ENCODE data around the gene ZSCAN18. TPM values are rescaled to one million over a fixed set of nuclear protein-coding genes. Genes with fewer than 3 reads are reported as not detected.
A peak's percentile ranks its signal among the peaks of the same experiment; 100 is the strongest.

Gene ZSCAN18
- total RNA-seq, 2 experiments from 2014 or later = 23.1 to 29.2 TPM

DNA sequence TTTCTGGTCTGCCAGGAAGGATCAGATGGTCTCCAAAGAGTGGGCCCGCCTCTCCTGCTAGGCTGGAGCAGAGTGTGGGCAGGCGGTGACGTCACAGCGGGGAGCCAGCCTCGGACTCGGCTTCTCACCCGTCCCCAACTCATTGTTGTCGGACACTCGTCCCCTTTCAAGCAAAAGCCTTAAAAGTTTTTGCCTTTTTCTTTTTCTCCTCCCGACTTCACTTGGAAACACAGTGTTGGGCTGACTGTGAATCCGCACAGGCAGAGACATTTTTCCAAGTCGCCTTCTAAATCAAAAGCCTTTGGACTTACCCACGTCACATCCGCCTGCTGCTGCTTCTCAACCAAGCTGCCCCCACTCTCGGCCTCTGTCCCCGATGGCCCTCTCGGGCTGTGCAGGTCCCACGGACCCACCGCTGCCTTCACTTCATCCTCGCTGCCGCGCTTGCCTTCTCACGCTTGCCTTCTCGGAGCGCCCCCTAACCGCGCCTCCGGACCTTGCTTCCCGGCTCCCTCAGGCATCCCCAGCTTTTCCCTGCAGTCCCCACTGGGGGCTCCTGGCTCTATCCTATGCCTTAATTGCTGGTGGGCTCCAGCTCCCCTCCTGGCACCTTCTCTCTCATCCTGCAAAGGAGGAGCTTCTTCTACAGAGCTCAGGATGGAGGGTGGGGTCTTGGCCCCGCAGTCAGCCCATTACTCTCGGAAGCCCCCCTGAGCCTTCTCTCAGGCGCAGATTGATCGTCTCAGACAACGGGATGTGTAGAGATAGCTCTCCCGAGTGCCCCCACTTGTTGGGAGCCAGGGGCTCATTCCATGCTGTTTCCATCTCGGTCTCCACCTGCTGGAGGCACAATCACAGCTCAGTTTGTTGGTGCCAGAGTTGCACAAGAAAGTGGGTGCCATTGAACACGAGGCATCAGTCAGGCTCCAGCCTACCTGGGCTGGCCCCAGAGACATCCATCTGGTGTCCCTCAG is 42.8 kb downstream of the ZSCAN18 start:
- H3K9me3 Mint-ChIP-seq (ENCODE audit: low read depth) = peaks cover 32% of the 10 kb centered on the region
- ChIA-PET POLR2A (no interaction called here), CTCF (interaction anchor here (0.5 kb wide), 1 partner anchor 422 kb away, joined by 3 read pairs; the partner anchor contains the start of gene ZNF211)
- DNase-seq (no peak), ATAC-seq (no peak)
- peaks cover 4% of the 10 kb centered on the region for H3K4me1 Mint-ChIP-seq
- H3K36me3 Mint-ChIP-seq (ENCODE audit: low read depth) = peaks cover 36% of the 10 kb centered on the region
- H3K27ac Mint-ChIP-seq = no peak overlapping the region
- intact Hi-C loops (cut with DNase I, micrococcal nuclease) = no loop called here
- H3K4me3 Mint-ChIP-seq = peak overlapping the region; percentile 43
- peaks cover 21% of the 10 kb centered on the region for H3K27me3 Mint-ChIP-seq

DNA sequence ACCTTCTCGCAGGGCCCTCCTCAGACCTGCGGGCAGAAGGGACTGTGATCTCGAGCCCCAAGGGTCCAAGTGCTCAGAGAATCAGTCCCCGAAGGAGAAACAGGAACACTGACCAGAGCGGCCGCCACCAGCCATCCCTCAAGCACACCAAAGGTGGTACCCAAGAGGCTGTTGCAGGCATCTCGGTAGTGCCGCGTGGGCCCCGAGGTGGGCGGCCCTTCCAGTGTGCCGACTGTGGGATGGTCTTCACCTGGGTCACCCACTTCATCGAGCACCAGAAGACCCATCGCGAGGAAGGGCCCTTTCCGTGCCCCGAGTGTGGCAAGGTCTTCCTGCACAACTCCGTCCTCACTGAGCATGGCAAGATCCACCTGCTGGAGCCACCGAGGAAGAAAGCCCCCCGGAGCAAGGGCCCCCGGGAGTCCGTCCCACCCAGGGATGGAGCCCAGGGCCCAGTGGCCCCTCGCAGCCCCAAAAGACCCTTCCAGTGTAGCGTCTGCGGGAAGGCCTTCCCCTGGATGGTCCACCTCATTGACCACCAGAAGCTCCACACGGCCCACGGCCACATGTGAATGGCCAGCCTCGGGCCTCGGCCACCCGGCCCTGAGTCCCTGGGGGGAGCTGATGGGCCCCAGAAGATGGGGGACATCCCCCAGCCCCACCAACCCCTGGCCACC is 44.4 kb downstream of the ZSCAN18 start:
- H3K9me3 Mint-ChIP-seq (ENCODE audit: low read depth) = peaks cover 39% of the 10 kb centered on the region
- POLR2A ChIA-PET = no interaction called here
- no peaks in the 10 kb centered on the region for H3K4me1 Mint-ChIP-seq
- no peak overlapping the region for H3K27ac Mint-ChIP-seq
- H3K4me3 Mint-ChIP-seq = no peak overlapping the region
- H3K36me3 Mint-ChIP-seq (ENCODE audit: low read depth) = peaks cover 32% of the 10 kb centered on the region
- no peak for DNase-seq
- intact Hi-C loops (cut with DNase I, micrococcal nuclease) = no loop called here
- H3K27me3 Mint-ChIP-seq = peaks cover 18% of the 10 kb centered on the region
- CTCF ChIA-PET = no interaction called here
- no peak for ATAC-seq

DNA sequence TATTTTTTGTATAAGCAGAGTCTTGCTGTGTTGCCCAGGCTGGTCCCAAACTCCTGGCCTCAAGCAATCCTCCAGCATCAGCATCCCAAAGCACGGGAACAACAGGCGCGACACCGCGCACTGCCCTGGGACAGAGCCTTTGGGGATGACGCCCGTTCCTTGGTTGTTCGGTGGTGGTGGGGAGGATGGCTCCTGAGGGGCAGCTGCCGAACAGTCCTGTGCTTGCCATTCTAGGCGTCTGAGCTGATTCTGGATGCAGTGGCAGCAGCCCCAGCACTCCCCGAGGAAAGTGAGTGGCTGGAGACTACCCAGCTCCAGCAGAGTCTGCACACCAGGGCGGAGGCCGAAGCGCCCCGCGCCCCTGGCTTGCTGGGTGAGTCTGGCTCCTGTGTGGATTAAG is 45.8 kb downstream of the ZSCAN18 start:
- no peak for ATAC-seq
- Mint-ChIP-seq H3K36me3 (ENCODE audit: low read depth) (peaks cover 28% of the 10 kb centered on the region), H3K9me3 (ENCODE audit: low read depth) (peaks cover 33% of the 10 kb centered on the region), H3K27ac (no peak overlapping the region), H3K4me3 (no peak overlapping the region), H3K27me3 (peaks cover 15% of the 10 kb centered on the region), H3K4me1 (no peaks in the 10 kb centered on the region)
- POLR2A ChIA-PET = no interaction called here
- DNase-seq = no peak
- intact Hi-C loops (cut with DNase I, micrococcal nuclease) = no loop called here
- CTCF ChIA-PET = no interaction called here

DNA sequence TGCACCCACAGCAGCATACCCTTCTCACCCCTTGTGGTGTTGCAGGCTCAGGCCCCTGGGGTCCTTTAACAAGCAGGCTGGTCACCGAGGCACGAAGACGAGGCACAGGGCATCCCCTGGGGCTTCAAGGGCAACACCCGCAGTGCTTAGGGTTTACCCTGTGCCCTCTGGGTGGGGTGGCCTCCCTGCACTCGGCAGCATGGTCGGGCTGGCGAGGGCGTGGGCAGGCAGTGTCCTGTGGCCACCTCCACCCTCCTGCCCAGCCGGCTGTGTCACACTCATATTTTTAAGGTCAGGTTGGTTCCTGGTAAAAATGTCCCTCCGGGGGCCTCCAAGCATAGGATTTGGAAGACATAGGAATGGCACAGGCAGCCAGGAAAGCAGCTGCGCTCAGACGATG is 50.4 kb downstream of the ZSCAN18 start:
- ChIA-PET CTCF (no interaction called here), POLR2A (no interaction called here)
- H3K27me3 Mint-ChIP-seq = no peaks in the 10 kb centered on the region
- intact Hi-C loops (cut with DNase I, micrococcal nuclease) = no loop called here
- H3K4me3 Mint-ChIP-seq = no peak overlapping the region
- DNase-seq = no peak
- H3K4me1 Mint-ChIP-seq = no peaks in the 10 kb centered on the region
- peaks cover 35% of the 10 kb centered on the region for H3K9me3 Mint-ChIP-seq (ENCODE audit: low read depth)
- H3K27ac Mint-ChIP-seq = no peak overlapping the region
- ATAC-seq = no peak
- peaks cover 24% of the 10 kb centered on the region for H3K36me3 Mint-ChIP-seq (ENCODE audit: low read depth)

DNA sequence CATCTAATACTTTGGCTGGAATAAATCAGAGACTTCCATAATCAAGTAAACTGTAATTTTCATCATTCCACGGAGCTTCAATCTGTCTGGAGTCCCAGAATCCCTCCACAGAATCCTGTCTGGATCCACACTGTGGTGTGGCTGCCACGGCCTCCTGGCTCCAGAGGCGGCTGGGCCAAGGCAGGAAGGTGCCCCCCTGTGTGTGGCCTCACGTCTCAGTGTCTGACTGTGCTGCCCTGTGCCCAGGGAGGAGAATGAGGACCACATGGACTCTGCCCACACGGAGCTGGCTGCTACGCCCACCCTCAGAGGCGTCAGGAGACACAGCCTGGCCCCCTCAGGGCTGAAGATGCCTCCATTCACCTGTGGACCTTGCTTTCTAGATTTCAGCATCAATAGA is 51.2 kb downstream of the ZSCAN18 start:
- intact Hi-C loops (cut with DNase I, micrococcal nuclease) = no loop called here
- Mint-ChIP-seq H3K4me1 (no peaks in the 10 kb centered on the region), H3K4me3 (no peak overlapping the region), H3K27ac (no peak overlapping the region), H3K9me3 (ENCODE audit: low read depth) (peaks cover 35% of the 10 kb centered on the region), H3K27me3 (no peaks in the 10 kb centered on the region), H3K36me3 (ENCODE audit: low read depth) (peaks cover 24% of the 10 kb centered on the region)
- POLR2A ChIA-PET = no interaction called here
- no peak for DNase-seq
- ATAC-seq = no peak
- CTCF ChIA-PET = no interaction called here

DNA sequence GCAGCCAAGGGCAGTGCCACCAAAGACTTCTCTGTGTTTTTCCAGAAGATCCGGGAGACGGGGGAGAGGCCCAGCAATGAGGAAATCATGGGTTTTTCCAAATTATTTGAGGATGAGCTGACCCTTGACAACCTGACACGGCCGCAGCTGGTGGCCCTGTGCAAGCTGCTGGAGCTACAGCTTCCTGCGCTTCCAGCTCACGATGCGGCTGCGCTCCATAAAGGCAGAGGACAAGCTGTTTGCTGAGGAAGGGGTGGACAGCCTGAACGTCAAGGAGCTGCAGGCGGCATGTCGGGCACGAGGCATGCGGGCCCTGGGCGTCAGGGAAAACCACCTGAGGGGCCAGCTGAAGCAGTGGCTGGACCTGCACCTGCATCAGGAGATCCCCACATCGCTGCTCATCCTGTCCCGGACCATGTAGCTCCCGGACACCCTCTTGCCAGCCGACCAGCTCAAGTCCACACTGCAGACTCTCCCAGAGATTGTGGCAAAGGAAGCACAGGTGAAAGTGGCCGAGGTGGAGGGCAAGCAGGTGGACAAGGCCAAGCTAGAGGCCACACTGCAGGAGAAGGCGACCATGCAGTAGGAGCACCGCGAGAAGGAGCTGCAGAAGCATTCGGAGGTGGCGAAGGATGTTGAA is 52.5 kb downstream of the ZSCAN18 start:
- no peaks in the 10 kb centered on the region for H3K27me3 Mint-ChIP-seq
- intact Hi-C loops (cut with DNase I, micrococcal nuclease) = no loop called here
- DNase-seq (no peak), ATAC-seq (no peak)
- H3K36me3 Mint-ChIP-seq (ENCODE audit: low read depth) = peaks cover 26% of the 10 kb centered on the region
- H3K27ac Mint-ChIP-seq = no peak overlapping the region
- CTCF ChIA-PET = no interaction called here
- no peak overlapping the region for H3K4me3 Mint-ChIP-seq
- H3K9me3 Mint-ChIP-seq (ENCODE audit: low read depth) = peaks cover 41% of the 10 kb centered on the region
- POLR2A ChIA-PET = no interaction called here
- no peaks in the 10 kb centered on the region for H3K4me1 Mint-ChIP-seq

DNA sequence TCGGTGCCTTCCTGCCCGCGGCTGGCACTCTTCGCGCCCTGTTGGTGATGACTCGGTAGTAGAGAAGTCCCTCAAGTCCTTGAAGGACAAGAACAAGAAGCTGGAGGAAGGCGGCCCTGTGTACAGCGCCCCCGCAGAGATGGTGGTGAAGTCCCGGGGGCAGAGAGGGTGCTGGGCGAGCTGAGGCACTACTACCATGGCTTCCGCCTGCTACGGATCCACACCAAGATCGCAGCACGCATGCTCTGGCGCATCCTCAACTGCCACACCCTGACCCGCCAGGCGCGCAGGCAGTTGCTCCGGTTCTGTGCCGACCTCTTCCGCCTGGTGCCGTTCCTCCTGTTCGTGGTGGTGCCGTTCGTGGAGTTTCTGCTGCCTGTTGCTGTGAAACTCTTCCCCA is 53.1 kb downstream of the ZSCAN18 start:
- H3K27ac Mint-ChIP-seq = no peak overlapping the region
- no peak overlapping the region for H3K4me3 Mint-ChIP-seq
- DNase-seq = no peak
- H3K9me3 Mint-ChIP-seq (ENCODE audit: low read depth) = peaks cover 39% of the 10 kb centered on the region
- no peak for ATAC-seq
- H3K27me3 Mint-ChIP-seq = no peaks in the 10 kb centered on the region
- intact Hi-C loops (cut with DNase I, micrococcal nuclease) = no loop called here
- H3K4me1 Mint-ChIP-seq = no peaks in the 10 kb centered on the region
- peaks cover 26% of the 10 kb centered on the region for H3K36me3 Mint-ChIP-seq (ENCODE audit: low read depth)
- ChIA-PET CTCF (no interaction called here), POLR2A (no interaction called here)

DNA sequence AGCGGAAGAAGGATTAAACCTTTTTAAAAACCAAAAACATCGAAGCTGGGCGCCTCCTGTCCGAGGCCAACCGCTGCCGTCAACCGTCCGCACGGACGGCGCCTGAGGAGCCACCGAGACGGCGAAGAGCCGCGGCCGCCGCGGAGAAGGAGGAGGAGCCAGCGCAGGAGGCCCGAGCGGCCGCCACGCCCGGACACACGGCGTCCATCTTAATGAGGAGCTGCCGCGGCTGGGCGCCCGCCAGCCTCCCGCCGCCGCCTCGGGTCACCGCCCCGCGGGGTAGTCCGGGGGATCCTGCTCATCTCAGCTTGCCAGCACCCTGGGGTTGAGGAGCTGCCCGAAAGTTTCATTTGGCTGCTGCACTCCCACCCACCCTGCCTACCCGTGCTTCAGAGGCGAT is 53.6 kb downstream of the ZSCAN18 start:
- CTCF ChIA-PET = interaction anchor here (0.6 kb wide), 1 partner anchor 476 kb away, joined by 3 read pairs; the partner anchor contains the start of gene ZBTB45
- H3K27me3 Mint-ChIP-seq = no peaks in the 10 kb centered on the region

DNA sequence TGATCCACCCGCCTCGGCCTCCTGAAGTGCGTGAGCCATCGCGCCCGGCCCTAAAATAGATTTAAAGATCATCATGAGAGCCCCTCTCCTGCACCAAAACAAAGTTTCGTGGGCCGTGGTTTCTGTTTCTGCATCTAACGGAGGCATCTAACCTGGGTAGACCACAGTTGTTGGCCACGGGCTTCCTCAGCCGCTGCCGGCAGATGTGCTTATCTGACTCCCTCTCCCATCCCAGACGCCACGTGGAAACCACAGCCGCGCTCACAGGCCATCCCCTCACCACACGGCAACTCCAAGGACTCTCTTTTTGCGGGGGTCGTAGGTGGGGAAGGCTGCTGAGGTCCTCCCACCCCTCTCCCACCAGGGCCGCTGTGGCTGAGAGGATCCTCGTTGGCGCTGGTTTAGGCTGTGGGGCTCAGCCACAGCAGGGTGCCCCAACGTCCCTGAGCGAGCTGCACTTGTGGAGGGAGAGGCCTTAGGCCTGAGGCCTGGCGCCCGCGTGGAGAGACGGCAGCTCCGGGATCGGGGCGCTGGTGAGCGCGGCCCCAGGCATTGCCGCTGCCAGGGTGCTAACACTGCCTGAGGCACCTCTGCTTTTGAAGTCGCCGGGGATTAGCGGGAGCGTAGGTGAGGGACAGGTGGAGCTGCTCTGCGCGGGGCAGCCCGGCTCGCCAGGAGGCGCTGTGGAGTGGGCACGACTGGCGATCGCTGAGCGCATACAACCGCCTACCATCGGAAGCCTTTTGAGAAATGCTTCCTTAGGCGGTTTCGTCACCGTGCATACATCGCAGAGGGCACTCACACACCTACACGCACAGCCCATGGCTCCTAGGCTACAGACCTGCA is 55.3 kb downstream of the ZSCAN18 start:
- DNase-seq (peak; percentile 29), ATAC-seq (no peak)
- Mint-ChIP-seq H3K27me3 (peaks cover 2% of the 10 kb centered on the region), H3K36me3 (ENCODE audit: low read depth) (peaks cover 23% of the 10 kb centered on the region), H3K4me3 (no peak overlapping the region), H3K4me1 (no peaks in the 10 kb centered on the region), H3K27ac (no peak overlapping the region), H3K9me3 (ENCODE audit: low read depth) (peaks cover 31% of the 10 kb centered on the region)
- ChIA-PET CTCF (no interaction called here), POLR2A (no interaction called here)
- intact Hi-C loops (cut with DNase I, micrococcal nuclease) = no loop called here

More for the DNA sequence above, 53.6 kb downstream of the ZSCAN18 start:
- no peak for DNase-seq
- Mint-ChIP-seq H3K36me3 (ENCODE audit: low read depth) (peaks cover 22% of the 10 kb centered on the region), H3K4me1 (no peaks in the 10 kb centered on the region), H3K4me3 (no peak overlapping the region), H3K9me3 (ENCODE audit: low read depth) (peaks cover 34% of the 10 kb centered on the region), H3K27ac (no peak overlapping the region)
- no peak for ATAC-seq
- intact Hi-C loops (cut with DNase I, micrococcal nuclease) = no loop called here
- POLR2A ChIA-PET = no interaction called here

DNA sequence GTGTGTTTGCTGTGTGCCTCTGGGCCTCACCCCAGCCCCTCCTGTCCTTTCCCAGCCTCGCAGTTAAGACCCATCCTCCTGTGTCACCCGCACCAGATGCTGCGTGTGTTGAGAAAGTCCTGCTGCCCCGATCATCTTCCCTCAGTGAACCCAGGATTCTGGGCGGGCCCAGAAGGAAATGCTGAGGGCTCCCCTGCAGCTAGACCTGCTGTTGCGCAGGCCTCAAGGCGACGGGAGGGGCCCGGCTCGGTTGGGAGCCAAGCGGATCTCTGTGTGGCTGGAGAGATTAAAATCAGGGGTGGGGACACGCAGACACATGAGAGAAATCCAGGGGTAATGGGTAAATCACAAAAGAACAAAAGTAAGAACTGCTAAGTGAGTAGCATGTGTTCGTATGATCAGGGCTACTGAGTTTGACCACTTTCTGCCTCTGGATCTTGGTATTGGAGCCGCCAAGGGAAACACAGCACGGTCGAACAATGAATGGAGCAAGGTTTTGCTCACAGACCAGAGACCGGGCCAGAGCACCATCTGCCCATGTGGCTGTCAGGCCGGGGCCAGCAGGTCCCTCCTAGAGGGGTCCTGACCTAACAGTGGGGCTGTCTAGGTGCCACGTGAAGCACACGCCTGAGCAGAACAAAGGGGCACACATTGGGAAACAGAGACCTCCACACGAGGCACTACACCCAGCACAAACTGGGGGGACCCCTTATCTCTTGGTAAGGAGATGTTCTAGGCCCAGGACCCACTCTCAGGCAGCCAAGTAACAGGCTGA is 57.1 kb downstream of the ZSCAN18 start:
- CTCF ChIA-PET = interaction anchor here (0.5 kb wide), 1 partner anchor 188 kb away, joined by 3 read pairs; the partner anchor contains the start of gene ZNF544
- H3K27me3 Mint-ChIP-seq = peaks cover 8% of the 10 kb centered on the region
- H3K4me1 Mint-ChIP-seq = no peaks in the 10 kb centered on the region
- POLR2A ChIA-PET = no interaction called here
- ATAC-seq (no peak), DNase-seq (no peak)
- H3K27ac Mint-ChIP-seq = no peak overlapping the region
- H3K4me3 Mint-ChIP-seq = no peak overlapping the region
- intact Hi-C loops (cut with DNase I, micrococcal nuclease) = no loop called here
- peaks cover 28% of the 10 kb centered on the region for H3K9me3 Mint-ChIP-seq (ENCODE audit: low read depth)
- H3K36me3 Mint-ChIP-seq (ENCODE audit: low read depth) = peaks cover 22% of the 10 kb centered on the region
